ENCODE data around the gene WDR70.
"Not testable (repeated sequence)": the region's sequence is repeated elsewhere in the genome, so short reads cannot be mapped to it uniquely, and the experiment has no call there.

Gene WDR70

DNA sequence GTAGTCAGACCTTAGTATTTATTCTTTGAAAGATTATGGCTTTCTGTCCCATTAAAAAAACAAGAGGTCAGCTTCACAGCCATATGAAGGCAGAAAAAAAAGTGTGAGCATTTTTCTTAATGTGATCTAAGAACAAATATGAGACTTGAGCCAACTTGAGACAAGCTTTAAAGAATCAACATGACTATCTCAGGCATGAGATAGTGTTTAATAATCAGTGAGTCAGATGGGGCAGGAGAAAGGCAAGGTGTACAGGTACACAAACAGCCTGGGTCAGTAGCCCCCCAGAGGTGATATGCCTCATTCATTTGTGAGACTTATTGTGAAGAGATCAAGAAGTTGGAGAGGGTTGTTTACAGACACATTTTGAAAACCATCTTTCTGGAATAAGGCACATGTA lies 377.1 kb downstream of the WDR70 start:
- no peak for DNase-seq

DNA sequence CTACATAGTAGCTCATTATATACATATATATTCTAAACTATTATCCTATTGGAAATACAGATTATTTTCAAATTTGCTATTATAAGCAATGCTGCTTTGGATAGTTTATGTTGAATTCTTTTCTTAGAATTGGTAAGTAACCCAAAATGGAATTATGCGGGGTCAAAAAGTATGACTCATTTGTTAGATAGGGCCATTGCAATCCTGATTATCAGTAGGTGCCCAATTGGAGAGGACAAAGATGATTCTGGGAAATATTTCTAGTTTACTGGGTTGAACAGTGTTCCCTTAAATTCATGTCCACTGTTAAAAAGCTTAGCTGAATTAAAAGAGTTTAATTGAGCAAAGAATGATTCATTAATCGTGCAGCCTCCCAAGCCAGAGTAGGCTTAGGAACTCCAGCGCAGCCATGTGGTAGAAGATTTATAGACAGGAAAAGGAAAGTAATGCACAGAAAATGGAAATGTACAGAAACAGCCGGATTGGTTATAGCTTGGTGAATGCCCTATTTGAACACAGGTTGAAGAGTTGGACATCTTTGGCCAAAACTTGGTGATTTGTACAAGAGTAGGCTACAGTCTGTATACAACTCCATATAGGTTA lies 379.0 kb downstream of the WDR70 start:
- no peak for DNase-seq

DNA sequence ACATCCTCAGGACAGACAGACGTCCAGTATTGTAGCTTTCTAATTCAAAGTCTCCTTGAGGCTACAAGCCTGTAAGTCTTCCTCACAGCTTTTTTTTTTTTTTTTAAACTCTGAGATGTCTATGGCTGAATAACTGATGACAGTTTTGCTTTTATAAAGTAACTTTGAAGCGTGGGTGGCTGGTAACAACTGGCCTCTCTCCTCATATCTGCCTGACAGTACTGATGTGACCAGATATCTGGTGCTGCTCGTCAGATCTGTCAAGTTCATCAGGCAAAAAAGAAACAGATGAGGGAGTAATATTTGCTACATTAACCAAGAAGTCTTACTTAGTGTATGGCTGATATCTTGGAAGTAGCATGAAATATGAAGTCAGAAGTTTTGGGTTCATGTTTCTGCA lies 388.1 kb downstream of the WDR70 start:
- no peak for DNase-seq

DNA sequence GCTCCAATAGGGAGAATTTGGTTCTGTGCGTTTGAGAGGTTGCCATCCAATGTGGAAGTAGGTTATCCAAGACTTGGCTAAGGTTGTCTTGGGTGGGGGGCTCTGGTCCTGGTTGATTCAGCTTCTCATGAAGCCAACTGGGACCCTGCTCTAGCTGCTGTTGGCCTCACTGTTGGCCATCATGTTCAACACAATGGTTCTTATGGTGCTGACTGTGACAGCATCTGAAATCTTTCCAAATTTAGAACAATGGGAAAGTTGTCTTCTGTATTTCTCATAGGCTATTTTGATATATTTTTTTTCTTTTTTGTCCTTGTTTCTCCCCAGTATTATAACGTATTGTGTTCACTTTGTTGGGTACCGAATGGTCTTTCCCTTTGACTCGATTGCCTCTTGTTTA lies 388.8 kb downstream of the WDR70 start:
- peak in 15 of 51 donors; percentile 1 to 74 (median 16) for DNase-seq

DNA sequence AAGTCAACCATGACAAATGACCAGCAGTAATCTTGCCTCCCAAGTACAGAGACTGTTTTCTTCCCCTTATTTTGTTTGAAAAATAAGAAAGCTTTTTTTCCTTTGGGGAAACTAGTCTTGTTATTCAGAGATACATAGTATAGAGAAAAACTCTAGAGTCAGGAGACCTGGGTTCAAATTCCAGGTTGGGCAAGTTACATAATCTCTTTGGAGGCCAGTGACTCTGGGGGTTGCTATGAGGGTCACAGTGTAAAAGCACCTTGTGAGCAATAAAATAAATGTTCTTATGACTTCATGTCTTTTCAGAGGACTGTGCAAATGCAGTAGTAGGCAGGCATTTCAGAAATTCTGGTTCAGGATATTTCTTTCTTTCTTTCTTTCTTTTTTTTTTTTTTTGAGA lies 389.3 kb downstream of the WDR70 start:
- no peak for DNase-seq

GRCh38 chr5:37769108-37769507 lies 390.0 kb downstream of the WDR70 start:
- DNase-seq, result peak in 1 of 51 donors; percentile 8

- DNase-seq, result no peak
These were observed 390.7 kb downstream of the WDR70 start for GRCh38 chr5:37769840-37770239.

GRCh38 chr5:37770786-37771185 lies 391.7 kb downstream of the WDR70 start:
- no peak for DNase-seq

GRCh38 chr5:37771203-37771611 lies 392.1 kb downstream of the WDR70 start:
- DNase-seq, result no peak

DNA sequence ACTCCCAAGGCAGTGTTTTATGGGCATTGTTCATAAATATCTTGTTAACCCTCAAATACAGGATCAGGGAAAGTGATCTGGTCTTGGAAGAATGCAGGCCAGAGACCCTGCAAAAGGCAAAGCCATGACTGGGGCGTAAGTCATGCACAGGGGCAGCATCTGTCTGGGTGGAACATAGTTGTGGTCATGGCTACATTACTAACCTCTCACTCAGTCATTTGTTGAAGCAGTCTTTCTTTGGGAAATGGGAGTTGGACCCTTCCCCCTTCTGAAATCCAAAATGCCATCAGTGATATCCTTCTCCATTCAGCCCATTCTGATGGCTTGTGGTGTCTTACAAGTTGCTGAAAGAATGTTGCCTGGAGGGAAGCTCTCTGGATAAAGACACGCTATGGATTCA lies 392.6 kb downstream of the WDR70 start:
- DNase-seq, result no peak

DNA sequence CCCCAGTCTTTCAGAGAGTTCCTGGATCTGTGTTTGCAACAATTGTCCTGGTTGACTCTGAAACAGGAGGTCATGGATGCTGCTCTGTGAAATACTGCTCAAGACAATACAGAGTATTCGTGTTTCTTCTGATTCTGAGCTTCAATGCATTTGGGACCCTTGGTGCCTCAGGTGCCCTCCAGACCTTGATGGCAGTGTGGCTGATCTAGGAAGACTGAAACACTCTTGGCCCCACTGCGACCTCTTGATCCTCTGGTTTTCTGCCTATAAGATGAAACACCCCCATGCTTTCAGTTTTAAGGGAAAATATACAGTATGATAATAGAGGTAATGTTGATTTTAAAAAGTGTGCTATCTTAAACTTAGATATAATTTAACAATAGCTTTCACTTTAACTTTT lies 393.1 kb downstream of the WDR70 start:
- DNase-seq, result no peak

DNA sequence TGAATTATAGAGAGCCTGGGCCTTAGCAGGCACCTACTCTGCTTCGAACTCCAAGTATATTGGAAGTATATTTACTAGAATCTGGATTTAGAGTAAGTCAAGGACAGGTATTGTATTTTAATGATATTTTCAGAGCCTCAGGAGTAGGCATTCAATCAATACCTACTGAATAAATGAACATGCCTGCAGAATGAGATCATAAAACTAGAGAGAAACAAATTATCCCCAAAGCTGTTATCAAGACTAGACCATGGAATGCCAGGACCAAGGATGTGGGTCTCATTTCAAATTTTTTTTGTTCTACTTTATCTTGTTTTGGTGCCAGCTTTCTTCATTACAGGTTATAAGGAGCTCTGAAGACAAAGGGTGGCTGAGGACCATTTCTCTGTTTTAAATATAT lies 394.7 kb downstream of the WDR70 start:
- DNase-seq, result no peak

GRCh38 chr5:37774912-37775483 lies 395.9 kb downstream of the WDR70 start:
- DNase-seq, result no peak

GRCh38 chr5:37776826-37777225 lies 397.7 kb downstream of the WDR70 start:
- DNase-seq, result no peak

DNA sequence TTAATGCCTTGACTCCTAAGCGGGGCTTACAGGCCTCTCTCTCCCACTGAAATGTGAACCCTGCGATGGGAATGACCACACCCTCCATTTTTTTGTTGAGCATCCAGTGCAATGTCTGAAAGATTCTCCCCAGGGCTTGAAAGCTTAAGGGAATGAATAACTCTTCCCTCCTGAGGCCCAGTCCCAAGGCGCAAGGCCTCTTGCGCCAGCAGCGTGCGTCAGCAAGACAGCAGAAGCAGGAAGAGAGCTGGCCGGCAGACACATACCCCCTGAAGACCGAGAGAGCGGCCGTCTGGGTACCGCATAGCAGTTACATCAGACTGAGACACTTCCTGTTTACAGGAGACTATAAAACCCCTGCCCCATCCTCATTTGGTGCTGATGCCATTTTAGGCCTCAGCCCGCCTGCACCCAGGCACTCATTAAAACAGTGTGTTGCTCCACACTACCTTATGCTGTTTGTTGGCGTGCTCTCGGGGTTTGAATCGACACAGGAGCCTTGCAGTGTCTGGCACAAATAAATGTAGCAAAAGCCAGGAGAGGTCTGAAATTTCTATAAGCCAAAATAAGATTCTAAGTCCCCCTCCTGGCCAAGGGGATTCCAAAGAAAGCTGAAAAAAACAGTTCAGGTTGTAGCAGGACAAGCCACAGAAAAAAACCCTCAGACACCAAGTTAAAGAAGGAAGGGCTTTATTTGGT lies 398.5 kb downstream of the WDR70 start:
- no peak for DNase-seq

- DNase-seq, result not testable (repeated sequence)
These were observed 402.3 kb downstream of the WDR70 start for GRCh38 chr5:37781409-37781808.

DNA sequence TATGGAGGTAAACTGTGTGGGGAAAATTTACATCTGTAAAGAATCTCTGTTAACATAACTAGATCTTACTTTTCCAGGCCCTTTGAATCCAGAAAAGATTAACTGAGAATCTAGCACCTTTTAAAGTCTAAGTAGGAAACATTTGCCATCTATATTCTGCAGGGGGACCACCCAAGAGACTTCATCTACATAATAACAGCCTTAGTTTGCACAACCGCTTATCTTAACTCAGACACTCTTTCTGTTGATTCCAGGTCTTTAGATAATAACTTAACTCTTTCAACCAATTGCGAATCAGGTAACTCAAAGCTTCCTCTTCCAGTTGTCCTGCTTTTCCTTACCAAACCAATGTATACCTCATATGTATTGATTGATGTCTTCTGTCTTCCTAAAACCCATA lies 407.3 kb downstream of the WDR70 start:
- no peak for DNase-seq

DNA sequence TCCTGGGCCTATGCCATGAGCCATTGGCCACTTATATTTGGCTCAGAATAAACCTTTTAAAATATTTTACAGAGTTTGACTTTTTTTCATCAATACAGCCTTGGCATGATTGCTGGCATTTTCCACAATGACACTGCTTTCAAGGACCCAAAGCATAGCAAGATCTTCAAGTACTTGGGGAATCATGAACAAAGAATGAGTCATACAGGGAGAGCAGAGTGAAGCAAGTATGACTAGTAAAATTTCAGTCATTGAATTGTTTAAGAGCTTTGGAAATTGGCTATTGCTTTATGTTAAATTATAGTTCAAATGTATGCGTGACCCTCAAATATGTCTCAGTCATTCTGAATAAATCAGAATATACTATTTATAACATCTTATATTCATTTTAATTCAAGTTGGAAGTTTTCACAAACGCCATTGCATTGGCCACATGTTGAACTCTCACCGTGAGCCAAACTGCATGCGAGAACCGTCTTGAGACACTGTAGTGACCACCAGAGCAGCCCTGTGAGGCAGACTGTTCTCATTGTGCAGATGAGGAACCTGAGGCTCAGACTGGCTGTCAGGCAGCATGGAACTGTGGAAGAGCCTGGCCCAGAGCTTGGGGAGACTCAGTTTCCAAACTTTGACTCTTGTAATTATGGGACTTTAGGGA lies 407.9 kb downstream of the WDR70 start:
- DNase-seq, result no peak

GRCh38 chr5:37787742-37788141 lies 408.6 kb downstream of the WDR70 start:
- DNase-seq, result no peak

DNA sequence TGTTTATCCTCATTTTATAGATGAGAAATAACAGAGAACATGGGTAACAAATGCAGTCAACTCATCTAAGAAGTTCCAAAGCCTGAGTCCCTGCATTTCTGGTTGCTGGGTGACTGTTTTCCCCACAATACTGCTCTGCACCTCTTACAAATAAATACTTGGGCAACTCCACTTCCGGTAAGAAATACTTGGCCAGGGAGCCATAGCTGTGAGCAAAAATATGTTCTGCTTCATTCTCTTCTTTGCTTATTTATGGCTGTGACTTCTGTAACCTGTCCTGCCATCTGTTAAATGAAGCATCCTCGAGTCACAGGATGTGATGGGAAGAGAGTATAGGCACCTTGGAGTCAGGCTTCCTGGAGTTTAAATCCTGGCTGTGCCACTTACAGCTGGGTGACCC lies 410.9 kb downstream of the WDR70 start:
- no peak for DNase-seq

DNA sequence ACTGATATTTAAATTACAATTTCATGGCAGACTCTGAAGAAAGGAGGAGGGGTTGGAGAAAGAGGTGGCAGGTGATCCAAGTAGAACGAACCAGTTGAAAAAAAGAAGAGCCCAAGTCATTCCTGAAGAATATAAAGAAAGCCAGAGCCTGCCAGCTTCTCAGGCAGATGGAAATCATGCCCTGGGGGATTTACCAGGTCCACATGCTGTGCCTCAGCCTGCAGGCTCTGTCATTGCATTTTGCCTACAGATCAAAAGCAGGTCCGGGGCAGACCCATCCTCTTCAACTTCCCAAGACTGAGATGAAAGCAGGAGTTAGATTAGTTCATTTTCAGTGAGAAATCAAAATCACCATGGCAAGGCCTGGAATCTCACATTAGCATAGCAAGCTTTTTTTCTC lies 412.2 kb downstream of the WDR70 start:
- no peak for DNase-seq

DNA sequence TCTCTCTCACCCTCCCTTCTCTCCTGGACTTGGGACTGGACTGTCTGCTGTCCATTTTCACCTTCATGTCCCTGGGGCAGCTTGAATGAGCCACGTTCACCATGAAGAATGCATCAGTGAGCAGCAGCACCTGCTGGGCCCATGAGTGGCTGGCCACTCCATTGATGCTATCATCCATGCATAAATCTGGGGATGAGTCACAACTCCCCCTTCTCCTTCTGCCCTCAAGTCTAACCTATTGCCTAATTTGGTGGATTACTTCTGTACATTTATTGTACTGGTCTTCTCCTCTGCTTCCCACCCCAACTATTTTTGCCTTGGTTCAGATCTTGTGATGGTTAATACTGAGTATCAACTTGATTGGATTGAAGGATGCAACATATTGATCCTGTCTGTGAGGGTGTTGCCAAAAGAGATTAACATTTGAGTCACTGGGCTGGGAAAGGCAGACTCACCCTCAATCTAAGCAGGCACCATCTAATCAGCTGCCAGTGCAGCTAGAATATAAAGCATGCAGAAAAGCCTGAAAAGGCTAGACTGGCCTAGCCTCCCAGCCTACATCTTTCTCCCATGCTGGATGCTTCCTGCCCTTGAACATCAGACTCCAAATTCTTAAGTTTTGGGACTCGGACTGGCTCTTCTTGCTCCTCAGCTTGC lies 414.0 kb downstream of the WDR70 start:
- no peak for DNase-seq

All from hypothalamus (tissue), 51 donors.